Astrocyte (in vitro differentiated cells and primary cell): ENCODE results near the gene SGCD. TPM values are rescaled to one million over a fixed set of nuclear protein-coding genes. Genes with fewer than 3 reads are reported as not detected.

Experiments
- DNase-seq: peaks from one replicate; pipeline ENCODE4 v3.0.0-alpha.2; 2010; ENCODE audit warnings: low read depth
- FAIRE-seq: peaks from 2 replicates; lab custom pipeline; 2011; peaks lifted over from hg19 to GRCh38; lab: Jason Lieb, UNC
- H2AFZ ChIP-seq: 2 replicates; pipeline ENCODE4 v1.6.0; 2012; ENCODE audit warnings: low read depth, low read length, inconsistent platforms
- H3K27ac ChIP-seq: 2 replicates; pipeline ENCODE4 v1.5.1; 2011; ENCODE audit warnings: low read depth, low read length, inconsistent platforms
- H3K27me3 ChIP-seq: 2 replicates; pipeline ENCODE4 v1.6.0; 2011; ENCODE audit warnings: low read length, inconsistent platforms; ENCODE audit not compliant: insufficient read depth
- H3K36me3 ChIP-seq: 2 replicates; pipeline ENCODE4 v1.5.1; 2011; ENCODE audit warnings: low read length, inconsistent platforms; ENCODE audit not compliant: insufficient read depth
- H3K4me1 ChIP-seq: 2 replicates; pipeline ENCODE4 v1.5.1; 2011; ENCODE audit warnings: low read length, inconsistent platforms; ENCODE audit not compliant: insufficient read depth
- H3K4me2 ChIP-seq: 2 replicates; pipeline ENCODE4 v1.6.0; 2012; ENCODE audit warnings: low read length, inconsistent platforms
- H3K4me3 ChIP-seq: 2 replicates; pipeline ENCODE4 v1.5.1; 2011; ENCODE audit warnings: low read depth, mild to moderate bottlenecking, low read length, inconsistent platforms; ENCODE audit not compliant: insufficient read depth
- H3K79me2 ChIP-seq: 2 replicates; pipeline ENCODE4 v1.6.0; 2012; ENCODE audit warnings: mild to moderate bottlenecking, low read length, inconsistent platforms; ENCODE audit not compliant: insufficient read depth
- H3K9ac ChIP-seq: 2 replicates; pipeline ENCODE4 v1.6.0; 2012; ENCODE audit warnings: mild to moderate bottlenecking, low read length, inconsistent platforms
- H3K9me3 ChIP-seq: 2 replicates; pipeline ENCODE4 v1.5.1; 2012; ENCODE audit warnings: low read depth, mild to moderate bottlenecking, low read length, inconsistent platforms; ENCODE audit not compliant: insufficient read depth
- H4K20me1 ChIP-seq: 2 replicates; pipeline ENCODE4 v1.6.0; 2012; ENCODE audit warnings: low read length, inconsistent platforms; ENCODE audit not compliant: insufficient read depth
- H3K27ac Mint-ChIP-seq: one replicate; pipeline ENCODE4 v1.8.0; 2021; ENCODE audit warnings: mild to moderate bottlenecking, mixed read lengths; ENCODE audit not compliant: unreplicated experiment
- H3K27me3 Mint-ChIP-seq: one replicate; pipeline ENCODE4 v1.8.0; 2021; ENCODE audit warnings: low read depth, mixed read lengths; ENCODE audit not compliant: unreplicated experiment
- H3K36me3 Mint-ChIP-seq: one replicate; pipeline ENCODE4 v1.8.0; 2021; ENCODE audit warnings: low read depth, mixed read lengths; ENCODE audit not compliant: unreplicated experiment
- H3K4me1 Mint-ChIP-seq: one replicate; pipeline ENCODE4 v1.8.0; 2021; ENCODE audit warnings: low read depth, mixed read lengths; ENCODE audit not compliant: unreplicated experiment
- H3K4me3 Mint-ChIP-seq: one replicate; pipeline ENCODE4 v1.8.0; 2021; ENCODE audit warnings: mild to moderate bottlenecking, moderate library complexity, mixed read lengths; ENCODE audit not compliant: unreplicated experiment
- H3K9me3 Mint-ChIP-seq: one replicate; pipeline ENCODE4 v1.8.0; 2021; ENCODE audit warnings: mild to moderate bottlenecking, mixed read lengths; ENCODE audit not compliant: unreplicated experiment
- EZH2 ChIP-seq: IDR thresholded peaks from 2 replicates; pipeline ENCODE4 v1.6.1; 2012; ENCODE audit warnings: mild to moderate bottlenecking, low read length, inconsistent platforms; ENCODE audit not compliant: insufficient read depth
- total RNA-seq: library from RNA; stranded (reverse); gene quantifications from 2 replicates; pipeline ENCODE4 v1.2.1, GENCODE V29; 2021
- TF ChIP-seq, protein P1 (sequence below): IDR thresholded peaks from 2 replicates; pipeline ENCODE4 v1.5.1; 2011; ENCODE audit warnings: low read depth, mild to moderate bottlenecking, inconsistent platforms, low read length, moderate library complexity; ENCODE audit not compliant: insufficient read depth

The SGCD gene
- total RNA-seq, 1 donor from 2014 or later = 2.9 TPM

GRCh38 chr5:156474251-156474650 lies 147.3 kb downstream of the SGCD start:
- Histone ChIP-seq H4K20me1 (no peaks in the 10 kb centered on the region), H3K4me1 (peaks cover 34% of the 10 kb centered on the region), H3K79me2 (no peaks in the 10 kb centered on the region), H2AFZ (no peak overlapping the region), H3K27ac (no peak overlapping the region), H3K9ac (no peak overlapping the region), H3K27me3 (no peaks in the 10 kb centered on the region), H3K9me3 (no peaks in the 10 kb centered on the region), H3K36me3 (no peaks in the 10 kb centered on the region), H3K4me3 (no peak overlapping the region), H3K4me2 (peak overlapping the region; percentile 8)
- no peak for TF ChIP-seq EZH2
- TF ChIP-seq, protein P1, sequence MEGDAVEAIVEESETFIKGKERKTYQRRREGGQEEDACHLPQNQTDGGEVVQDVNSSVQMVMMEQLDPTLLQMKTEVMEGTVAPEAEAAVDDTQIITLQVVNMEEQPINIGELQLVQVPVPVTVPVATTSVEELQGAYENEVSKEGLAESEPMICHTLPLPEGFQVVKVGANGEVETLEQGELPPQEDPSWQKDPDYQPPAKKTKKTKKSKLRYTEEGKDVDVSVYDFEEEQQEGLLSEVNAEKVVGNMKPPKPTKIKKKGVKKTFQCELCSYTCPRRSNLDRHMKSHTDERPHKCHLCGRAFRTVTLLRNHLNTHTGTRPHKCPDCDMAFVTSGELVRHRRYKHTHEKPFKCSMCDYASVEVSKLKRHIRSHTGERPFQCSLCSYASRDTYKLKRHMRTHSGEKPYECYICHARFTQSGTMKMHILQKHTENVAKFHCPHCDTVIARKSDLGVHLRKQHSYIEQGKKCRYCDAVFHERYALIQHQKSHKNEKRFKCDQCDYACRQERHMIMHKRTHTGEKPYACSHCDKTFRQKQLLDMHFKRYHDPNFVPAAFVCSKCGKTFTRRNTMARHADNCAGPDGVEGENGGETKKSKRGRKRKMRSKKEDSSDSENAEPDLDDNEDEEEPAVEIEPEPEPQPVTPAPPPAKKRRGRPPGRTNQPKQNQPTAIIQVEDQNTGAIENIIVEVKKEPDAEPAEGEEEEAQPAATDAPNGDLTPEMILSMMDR = no peak
- Mint-ChIP-seq H3K36me3 (no peaks in the 10 kb centered on the region), H3K4me3 (no peak overlapping the region), H3K27ac (peak overlapping the region; percentile 74), H3K4me1 (peaks cover 50% of the 10 kb centered on the region), H3K9me3 (no peaks in the 10 kb centered on the region), H3K27me3 (no peaks in the 10 kb centered on the region)
- peak; percentile 23 for DNase-seq
- no peak for FAIRE-seq

DNA sequence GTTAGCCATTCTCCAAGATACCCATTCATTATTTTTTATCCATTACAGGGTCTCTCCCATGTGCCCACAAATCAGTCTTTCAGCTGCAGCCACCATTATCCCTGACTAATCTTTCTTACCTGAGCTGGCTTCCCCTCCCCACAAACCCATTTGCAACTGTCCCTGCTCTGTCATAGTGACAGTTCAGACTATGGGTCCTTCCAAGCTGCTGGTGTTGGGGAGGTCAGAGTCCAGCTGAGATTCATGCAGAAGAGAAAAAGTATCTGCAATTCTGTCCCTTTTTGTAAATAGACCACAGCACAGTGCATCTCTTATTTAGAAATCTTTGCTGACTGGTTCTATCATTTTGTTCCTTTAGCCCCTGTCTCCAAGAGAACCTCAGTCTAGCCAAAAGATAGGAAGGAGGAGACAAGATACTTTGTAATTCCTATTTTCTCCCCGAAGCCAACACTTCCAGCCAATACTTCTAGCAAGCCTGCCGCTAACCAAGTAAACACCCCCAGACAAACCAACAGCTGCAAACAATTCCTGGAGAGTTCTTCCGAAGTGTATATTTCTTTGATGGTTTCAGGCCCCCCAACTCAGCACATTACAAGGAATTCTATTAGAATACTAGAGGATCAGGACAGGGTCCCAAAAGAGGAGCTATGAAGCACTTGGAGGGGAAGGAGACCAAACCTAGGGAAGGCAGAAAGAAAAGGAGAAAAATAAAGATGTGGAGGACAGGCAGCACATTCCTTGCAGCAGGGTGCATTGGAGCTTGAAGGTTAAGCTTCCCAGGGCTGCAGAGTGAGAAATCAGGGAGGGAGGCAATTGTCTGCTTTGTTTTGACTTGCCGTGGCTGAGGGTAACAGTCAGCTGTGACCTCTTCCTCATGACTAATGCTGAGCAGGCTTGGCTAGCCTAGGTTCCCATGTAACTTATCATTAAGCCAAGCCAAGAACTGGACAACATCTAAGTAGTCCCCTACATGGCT lies 148.5 kb downstream of the SGCD start:
- H3K4me3 ChIP-seq = peak overlapping the region; percentile 21
- peak overlapping the region; percentile 92 for H3K27ac Mint-ChIP-seq
- peak; percentile 92 for DNase-seq

More for the DNA sequence above, 148.5 kb downstream of the SGCD start:
- TF ChIP-seq EZH2 = no peak
- TF ChIP-seq, protein P1 = no peak
- H3K9ac ChIP-seq = peak overlapping the region; percentile 57
- FAIRE-seq = peak; percentile 93
- no peaks in the 10 kb centered on the region for H3K36me3 Mint-ChIP-seq
- peaks cover 60% of the 10 kb centered on the region for H3K4me1 Mint-ChIP-seq
- H4K20me1 ChIP-seq = no peaks in the 10 kb centered on the region
- H3K4me3 Mint-ChIP-seq = peak overlapping the region; percentile 42
- H2AFZ ChIP-seq = no peak overlapping the region
- H3K27me3 ChIP-seq = no peaks in the 10 kb centered on the region
- H3K79me2 ChIP-seq = no peaks in the 10 kb centered on the region
- no peaks in the 10 kb centered on the region for H3K36me3 ChIP-seq
- no peaks in the 10 kb centered on the region for H3K9me3 ChIP-seq
- no peaks in the 10 kb centered on the region for H3K9me3 Mint-ChIP-seq
- peaks cover 34% of the 10 kb centered on the region for H3K4me1 ChIP-seq
- H3K27me3 Mint-ChIP-seq = no peaks in the 10 kb centered on the region
- peak overlapping the region; percentile 71 for H3K27ac ChIP-seq
- peak overlapping the region; percentile 78 for H3K4me2 ChIP-seq
